ENCODE data around the gene MID1. TPM values are rescaled to one million over a fixed set of nuclear protein-coding genes. Genes with fewer than 3 reads are reported as not detected.

Gene MID1
- total and polyA plus RNA-seq, 9 of the 15 experiments (the other 6 are each of a cell fraction or from before 2014, with no cell fraction given): 0.07 to 0.54 (median 0.33) TPM

DNA sequence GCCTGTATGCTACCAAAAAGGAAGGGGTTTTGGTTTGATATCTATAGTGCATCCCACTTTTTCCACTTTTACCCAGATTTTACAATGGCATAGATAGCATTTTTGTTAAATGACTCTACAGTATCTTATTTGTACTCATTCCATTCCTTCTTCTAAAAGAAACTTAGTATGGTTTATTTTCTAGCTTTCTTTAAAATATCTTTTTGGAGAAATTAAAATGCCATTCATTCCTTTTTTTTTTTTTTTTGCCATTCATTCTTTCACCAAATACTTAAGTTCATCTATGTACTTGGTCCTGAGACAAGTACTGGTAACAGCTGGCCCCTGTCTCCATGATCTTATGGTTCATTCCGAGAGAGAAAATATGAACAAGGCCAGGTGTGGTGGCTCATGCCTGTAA lies 49.1 kb downstream of the MID1 start:
- in situ Hi-C loops (cut with MboI): no loop called here

More for the DNA sequence above, 49.1 kb downstream of the MID1 start:
- POLR2A ChIA-PET: no interaction called here
- 0% methylated on average over 1 of the region's 1 CpG for WGBS (ENCODE audit: insufficient coverage, low coverage, missing lambda C conversion rate)
- no peak overlapping the region for H2AFZ ChIP-seq (ENCODE audit: low read depth, low read length)
- ATAC-seq (no peak), FAIRE-seq (no peak), DNase-seq (ENCODE audit: extremely low read depth in 1 of 4, low spot score in 3 of 4) (no peak)
- H4K20me1 ChIP-seq (replicated peaks; ENCODE audit: control insufficient read depth, insufficient read depth, low read length): no peaks in the 10 kb centered on the region
- H3K4me1 ChIP-seq (replicated peaks in 1 of 2; ENCODE audit: control insufficient read depth in 2 of 2, insufficient read depth in 2 of 2, low read length in 2 of 2): no peaks in the 10 kb centered on the region
- no peaks in the 10 kb centered on the region for H3K36me3 ChIP-seq (ENCODE audit: control insufficient read depth, insufficient read depth, low read length)
- no peak overlapping the region for H3K4me2 ChIP-seq (ENCODE audit: insufficient read depth, low read length)
- TF ChIP-seq SIN3B (IDR thresholded peaks at IDR 0.05; ENCODE audit: low read depth): no peak
- no peak for TF ChIP-seq ILF3 (IDR thresholded peaks at IDR 0.05; ENCODE audit: borderline replicate concordance)
- no peak for TF ChIP-seq E2F5 (CRISPR knock-in tag; IDR thresholded peaks at IDR 0.05)
- TF ChIP-seq, protein P1, sequence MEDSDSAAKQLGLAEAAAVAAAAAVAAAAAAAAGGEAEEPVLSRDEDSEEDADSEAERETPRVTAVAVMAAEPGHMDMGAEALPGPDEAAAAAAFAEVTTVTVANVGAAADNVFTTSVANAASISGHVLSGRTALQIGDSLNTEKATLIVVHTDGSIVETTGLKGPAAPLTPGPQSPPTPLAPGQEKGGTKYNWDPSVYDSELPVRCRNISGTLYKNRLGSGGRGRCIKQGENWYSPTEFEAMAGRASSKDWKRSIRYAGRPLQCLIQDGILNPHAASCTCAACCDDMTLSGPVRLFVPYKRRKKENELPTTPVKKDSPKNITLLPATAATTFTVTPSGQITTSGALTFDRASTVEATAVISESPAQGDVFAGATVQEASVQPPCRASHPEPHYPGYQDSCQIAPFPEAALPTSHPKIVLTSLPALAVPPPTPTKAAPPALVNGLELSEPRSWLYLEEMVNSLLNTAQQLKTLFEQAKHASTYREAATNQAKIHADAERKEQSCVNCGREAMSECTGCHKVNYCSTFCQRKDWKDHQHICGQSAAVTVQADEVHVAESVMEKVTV (CRISPR knock-in tag; IDR thresholded peaks at IDR 0.05): no peak
- TF ChIP-seq CREB1 (IDR thresholded peaks at IDR 0.05): no peak
- no peak for TF ChIP-seq CREB1 (CRISPR knock-in tag; IDR thresholded peaks at IDR 0.05)
- no peak for TF ChIP-seq SMARCA5 (IDR thresholded peaks at IDR 0.05)
- no peak overlapping the region for H3K4me3 ChIP-seq
- BruUV-seq (replicated peaks): no TSS peak
- H3K9me3 ChIP-seq (replicated peaks; ENCODE audit: control insufficient read depth, insufficient read depth, low read depth, low read length): no peaks in the 10 kb centered on the region
- no peaks in the 10 kb centered on the region for H3K9me1 ChIP-seq (ENCODE audit: control insufficient read depth, insufficient read depth, low read length)
- peaks cover 0 to 7% of the 10 kb centered on the region in 2 experiments; a peak in 1 of 5 replicates for H3K27me3 ChIP-seq (ENCODE audit: control insufficient read depth in 2 of 2, insufficient read depth in 2 of 2, low read length in 2 of 2)
- H3K27ac ChIP-seq (ENCODE audit: extremely low read depth, low read depth, low read length): no peak overlapping the region
- intact Hi-C loops (cut with micrococcal nuclease): no loop called here
- CTCF ChIA-PET (ENCODE audit: low intra/inter-chr PET ratio): interaction anchor here (0.7 kb wide), 1 partner anchor 386 kb away, joined by 3 read pairs; no protein-coding TSS in a partner anchor
- no peaks in the 10 kb centered on the region for H3K79me2 ChIP-seq (ENCODE audit: control insufficient read depth, insufficient read depth, low read length)
- H3K9ac ChIP-seq (ENCODE audit: insufficient read depth in 1 of 2, low read depth in 2 of 2, low read length in 2 of 2): no peak overlapping the region
